ENCODE measurements around the gene BLOC1S6. TPM values are rescaled to one million over a fixed set of nuclear protein-coding genes. Genes with fewer than 3 reads are reported as not detected.

The BLOC1S6 gene
- total and polyA plus RNA-seq, 2 of the 13 experiments (the other 11 are each of a cell fraction or from before 2014, with no cell fraction given): 11.8 to 44.3 TPM

GRCh38 chr15:45634432-45635190 is 47.4 kb downstream of the BLOC1S6 start, which contains the start of gene SQOR (continued):
- TF ChIP-seq HNF1A (IDR thresholded peaks at IDR 0.05; ENCODE audit: low read depth) (no peak), HNF1A (CRISPR knock-in tag; IDR thresholded peaks at IDR 0.05; ENCODE audit: borderline replicate concordance) (no peak), ZNF800 (CRISPR knock-in tag; IDR thresholded peaks at IDR 0.05) (peak; percentile 99), KLF6 (CRISPR knock-in tag; IDR thresholded peaks at IDR 0.05) (peak; percentile 49; the same call in 1 of the 2 replicates), AGO2 (optimal IDR thresholded peaks at IDR 0.05; ENCODE audit: low read depth, low read length) (no peak), ZNF605 (CRISPR knock-in tag; IDR thresholded peaks at IDR 0.05) (peak; percentile 58; the same call in 1 of the 2 replicates), ZNF841 (CRISPR knock-in tag; IDR thresholded peaks at IDR 0.05; ENCODE audit: borderline replicate concordance) (no peak), HES4 (CRISPR knock-in tag; IDR thresholded peaks at IDR 0.05; ENCODE audit: borderline replicate concordance) (no peak), ESRRA (CRISPR knock-in tag; IDR thresholded peaks at IDR 0.05; ENCODE audit: low read depth) (no peak), PREB (CRISPR knock-in tag; IDR thresholded peaks at IDR 0.05) (no peak), E2F2 (CRISPR knock-in tag; IDR thresholded peaks at IDR 0.05; ENCODE audit: borderline replicate concordance) (peak; percentile 33; the same call in 1 of the 2 replicates), ELK4 (CRISPR knock-in tag; IDR thresholded peaks at IDR 0.05; ENCODE audit: borderline replicate concordance) (no peak), PRPF4 (IDR thresholded peaks at IDR 0.05; ENCODE audit: low read depth, low read length, poor library complexity, severe bottlenecking) (no peak), ZBTB8A (CRISPR knock-in tag; IDR thresholded peaks at IDR 0.05; ENCODE audit: borderline replicate concordance, low read depth) (no peak), TEAD2 (CRISPR knock-in tag; IDR thresholded peaks at IDR 0.05) (no peak), MTERF4 (CRISPR knock-in tag; IDR thresholded peaks at IDR 0.05) (no peak), FOXP1 (IDR thresholded peaks at IDR 0.05) (no peak), FOXP1 (CRISPR knock-in tag; IDR thresholded peaks at IDR 0.05) (peak; percentile 8; the same call in 1 of the 2 replicates), CHD2 (IDR thresholded peaks at IDR 0.05; ENCODE audit: low read depth, low read length) (0 out of 2 replicates have a peak, but pooled peaks have one; percentile 8)

All from HepG2 (cell line).